GM12878 (cell line): ENCODE measurements around the gene MXD4. TPM values are rescaled to one million over a fixed set of nuclear protein-coding genes. Genes with fewer than 3 reads are reported as not detected.

Experiments
- EGR1 ChIP-seq, 2 experiments: IDR thresholded peaks; 1 replicate in 1 of 2; 2 replicates in 1 of 2; pipeline ENCODE4 v1.6.1; 2011 to 2012; ENCODE audit warnings: low read depth in 2 of 2, low read length in 2 of 2, borderline replicate concordance in 1 of 2, mild to moderate bottlenecking in 1 of 2, moderate library complexity in 1 of 2
- HDGF ChIP-seq: fragments of 450-650 bp; IDR thresholded peaks from 2 replicates; pipeline ENCODE4 v1.6.1; 2016; ENCODE audit warnings: antibody characterized with exemption
- IKZF1 ChIP-seq: fragments of 450-650 bp; conservative IDR thresholded peaks from 2 replicates; pipeline ENCODE4 v1.6.1; 2017; ENCODE audit warnings: antibody characterized with exemption, mild to moderate bottlenecking
- MEF2A ChIP-seq: IDR thresholded peaks from 2 replicates; pipeline ENCODE4 v1.6.1; 2011; ENCODE audit warnings: low read depth, mild to moderate bottlenecking, low read length, moderate library complexity; ENCODE audit not compliant: insufficient read depth
- MTA3 ChIP-seq: IDR thresholded peaks from 2 replicates; pipeline ENCODE4 v1.6.1; 2012; ENCODE audit warnings: low read length, inconsistent platforms, borderline replicate concordance
- NR2F1 ChIP-seq: fragments of 450-650 bp; conservative IDR thresholded peaks from 2 replicates; pipeline ENCODE4 v1.6.1; 2017; ENCODE audit warnings: mild to moderate bottlenecking
- PAX5 ChIP-seq: IDR thresholded peaks from 2 replicates; pipeline ENCODE4 v1.6.1; 2011; ENCODE audit warnings: low read depth, low read length, borderline replicate concordance
- PML ChIP-seq: IDR thresholded peaks from 2 replicates; pipeline ENCODE4 v1.6.1; 2012; ENCODE audit warnings: low read length, inconsistent platforms
- RAD21 ChIP-seq: IDR thresholded peaks from 2 replicates; pipeline ENCODE4 v1.6.1; 2011; ENCODE audit warnings: mild to moderate bottlenecking, low read depth, low read length, moderate library complexity; ENCODE audit not compliant: insufficient read depth
- RFX5 ChIP-seq: IDR thresholded peaks from 2 replicates; pipeline ENCODE4 v1.6.1; 2011; ENCODE audit warnings: low read depth, low read length, improper control_type of control experiment
- TCF7 ChIP-seq: IDR thresholded peaks from 2 replicates; pipeline ENCODE4 v1.6.1; 2014; ENCODE audit warnings: antibody characterized with exemption, borderline replicate concordance
- WRNIP1 ChIP-seq: IDR thresholded peaks from 2 replicates; pipeline ENCODE4 v1.6.1; 2011; ENCODE audit warnings: low read depth, low read length, improper control_type of control experiment, borderline replicate concordance
- polyA plus RNA-seq, 11 experiments: library from polyadenylated mRNA; depleted of rRNA in 4 of 11; unstranded in 6 of 11; stranded (reverse) in 5 of 11; fragments of >200 nt; fragmentation: Nextera tagmentation in 4 of 11; fragmentation: Illumina TruSeq in 1 of 11; extraction: Ambion mirVana in 4 of 11; extraction: Trizol in 1 of 11; gene quantifications; 1 replicate in 1 of 11; 2 replicates in 10 of 11; pipeline versions ENCODE4 v1.2.1 to v1.2.3, GENCODE V29; 2011 to 2016; ENCODE audit warnings: inconsistent platforms in 2 of 11, missing spikeins in 2 of 11, low read depth in 1 of 11
- total RNA-seq, 4 experiments: library from RNA; depleted of rRNA in 3 of 4; stranded (reverse); fragments of >200 nt in 3 of 4; fragmentation: Illumina TruSeq in 1 of 4; extraction: Trizol in 1 of 4; gene quantifications; 2 replicates each; pipeline versions ENCODE4 v1.2.1 to v1.2.3, GENCODE V29; 2013 to 2021
- TF ChIP-seq, protein P1 (sequence below): IDR thresholded peaks from 2 replicates; pipeline ENCODE4 v1.6.1; 2011; ENCODE audit warnings: borderline replicate concordance, low read depth, mild to moderate bottlenecking, moderate library complexity, low read length; ENCODE audit not compliant: insufficient read depth, poor library complexity, severe bottlenecking

The MXD4 gene
- total and polyA plus RNA-seq, 10 of the 15 experiments (the other 5 are each of a cell fraction or from before 2014, with no cell fraction given) = 0.21 to 25.6 (median 5.2) TPM

DNA sequence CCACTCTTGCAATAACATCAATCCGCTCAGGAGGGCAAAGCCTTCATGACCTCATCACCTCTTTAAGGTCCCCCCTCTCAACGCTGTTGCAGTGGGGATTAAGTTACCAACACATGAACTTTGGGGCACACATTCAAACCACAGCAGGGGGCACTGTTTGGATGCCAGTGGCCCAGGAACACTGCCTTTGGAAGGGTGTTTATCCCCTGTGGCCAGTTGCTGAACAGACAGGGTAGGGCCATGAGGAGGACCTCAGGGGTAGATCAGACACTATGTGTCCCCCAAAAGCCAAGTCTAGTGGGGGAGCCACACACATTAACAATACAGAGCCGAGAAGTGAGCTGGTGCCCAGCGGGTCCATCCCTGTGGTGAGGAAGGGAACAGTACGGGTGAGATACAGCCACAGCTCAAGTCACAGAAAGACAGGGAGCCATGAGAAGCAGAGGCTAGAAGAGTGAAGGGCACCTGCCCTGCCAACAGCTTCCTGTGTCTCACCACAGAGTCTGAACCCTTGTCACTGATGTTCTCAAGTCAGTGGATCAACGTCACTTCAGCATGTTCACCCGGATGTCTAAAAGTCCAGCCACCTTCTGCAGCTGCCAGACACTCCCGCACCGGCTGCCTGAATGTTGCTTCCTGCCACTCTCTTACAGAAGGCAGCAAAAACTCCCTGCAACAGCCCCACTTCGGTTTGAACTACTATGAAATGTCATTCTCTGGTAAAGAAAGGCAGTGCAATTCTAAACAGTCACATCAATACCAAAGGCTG, 19.9 kb upstream of the MXD4 start (continued):
- TF ChIP-seq, protein P1, sequence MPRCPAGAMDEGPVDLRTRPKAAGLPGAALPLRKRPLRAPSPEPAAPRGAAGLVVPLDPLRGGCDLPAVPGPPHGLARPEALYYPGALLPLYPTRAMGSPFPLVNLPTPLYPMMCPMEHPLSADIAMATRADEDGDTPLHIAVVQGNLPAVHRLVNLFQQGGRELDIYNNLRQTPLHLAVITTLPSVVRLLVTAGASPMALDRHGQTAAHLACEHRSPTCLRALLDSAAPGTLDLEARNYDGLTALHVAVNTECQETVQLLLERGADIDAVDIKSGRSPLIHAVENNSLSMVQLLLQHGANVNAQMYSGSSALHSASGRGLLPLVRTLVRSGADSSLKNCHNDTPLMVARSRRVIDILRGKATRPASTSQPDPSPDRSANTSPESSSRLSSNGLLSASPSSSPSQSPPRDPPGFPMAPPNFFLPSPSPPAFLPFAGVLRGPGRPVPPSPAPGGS = no peak
- 0 out of 2 replicates have a peak, but pooled peaks have one; percentile 21 for TF ChIP-seq IKZF1
- TF ChIP-seq RFX5 = no peak
- TF ChIP-seq PAX5 = no peak
- no peak for TF ChIP-seq MEF2A
- no peak for TF ChIP-seq PML
- TF ChIP-seq RAD21 = peak; percentile 36; the same call in 1 of the 2 replicates
- no peak for TF ChIP-seq EGR1 (IDR thresholded peaks at IDR 0.05; ENCODE audit: borderline replicate concordance in 1 of 2, low read depth in 2 of 2, low read length in 2 of 2)
- TF ChIP-seq NR2F1 = no peak
- no peak for TF ChIP-seq HDGF
- TF ChIP-seq TCF7 = no peak
- no peak for TF ChIP-seq WRNIP1
- TF ChIP-seq MTA3 = no peak
